Measurements from ENCODE around the gene TMTC3. TPM values are rescaled to one million over a fixed set of nuclear protein-coding genes. Genes with fewer than 3 reads are reported as not detected.

TMTC3 gene
- total RNA-seq, 5 donors from 2014 or later (not counting 1 experiment from before 2014, with no cell fraction given), result 7.1 to 11.0 (median 8.6) TPM

- DNase-seq (no peak), ATAC-seq (replicated peaks in 1 of 4) (no peak)
- Mint-ChIP-seq H3K27ac (no peak overlapping the region), H3K4me1 (no peaks in the 10 kb centered on the region), H3K9me3 (peaks cover 0 to 3% (median 0%) of the 10 kb centered on the region in 3 donors), H3K27me3 (peaks cover 0 to 3% of the 10 kb centered on the region in 2 donors), H3K36me3 (no peaks in the 10 kb centered on the region), H3K4me3 (no peak overlapping the region)
- no peak overlapping the region for H3K4me3 ChIP-seq (ENCODE audit: control insufficient read depth in 1 of 2, extremely low read depth in 1 of 2, low read length in 1 of 2)
- H3K27me3 ChIP-seq (replicated peaks in 1 of 2; ENCODE audit: control insufficient read depth in 2 of 2, extremely low read depth in 1 of 2, insufficient read depth in 2 of 2, low read length in 1 of 2), result no peaks in the 10 kb centered on the region
- H3K27ac ChIP-seq (ENCODE audit: low read length), result no peak overlapping the region
- H3K36me3 ChIP-seq (ENCODE audit: control insufficient read depth in 2 of 2, extremely low read depth in 1 of 2, insufficient read depth in 1 of 2, low read length in 1 of 2), result no peaks in the 10 kb centered on the region
- ChIA-PET POLR2A (no interaction called here), CTCF (interaction anchor here in 1 of 2 donors (0.9 kb wide), 1 partner anchor 274 kb away, joined by 3 read pairs; no protein-coding TSS in a partner anchor)
- WGBS (ENCODE audit: insufficient coverage), result 100% methylated on average over 1 of the region's 1 CpG
- H3K4me1 ChIP-seq (ENCODE audit: control insufficient read depth in 1 of 2, extremely low read depth in 1 of 2, insufficient read depth in 2 of 2, low read length in 2 of 2), result no peaks in the 10 kb centered on the region
- H3K9me3 ChIP-seq, result no peaks in the 10 kb centered on the region
These were observed 96.3 kb downstream of the TMTC3 start for GRCh38 chr12:88238406-88238805.

DNA sequence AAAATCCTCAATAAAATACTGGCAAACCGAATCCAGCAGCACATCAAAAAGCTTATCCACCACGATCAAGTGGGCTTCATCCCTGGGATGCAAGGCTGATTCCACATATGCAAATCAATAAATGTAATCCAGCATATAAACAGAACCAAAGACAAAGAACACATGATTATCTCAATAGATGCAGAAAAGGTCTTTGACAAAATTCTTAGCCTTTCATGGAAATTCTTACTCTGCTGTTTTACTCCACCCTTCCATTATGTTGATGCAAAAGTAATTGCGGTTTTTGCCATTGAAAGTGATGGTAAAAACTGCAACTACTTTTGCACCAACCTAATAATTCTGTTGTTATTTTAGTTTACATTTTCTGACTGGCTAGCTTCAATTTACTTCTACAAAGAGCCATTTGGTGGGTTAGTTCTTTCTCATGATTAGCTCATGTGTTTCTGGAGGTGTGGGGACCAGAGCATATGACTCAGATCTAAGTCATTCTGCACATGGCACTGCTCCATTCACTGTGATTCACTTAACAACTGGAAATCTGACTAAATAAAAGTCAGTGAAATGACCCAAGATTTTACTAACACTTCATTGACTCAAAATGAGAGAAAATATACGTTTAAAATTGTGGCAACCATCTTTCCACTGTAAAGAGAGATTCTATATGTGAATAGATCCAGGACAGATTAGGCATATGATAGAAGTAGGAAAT is 99.9 kb downstream of the TMTC3 start:
- ATAC-seq (replicated peaks in 1 of 4), result no peak
- Mint-ChIP-seq H3K27ac (no peak overlapping the region), H3K9me3 (peaks cover 0 to 3% (median 0%) of the 10 kb centered on the region in 3 donors), H3K27me3 (peaks cover 4 to 6% of the 10 kb centered on the region in 2 donors), H3K4me1 (no peaks in the 10 kb centered on the region), H3K4me3 (no peak overlapping the region), H3K36me3 (no peaks in the 10 kb centered on the region)
- no peaks in the 10 kb centered on the region for H3K36me3 ChIP-seq (ENCODE audit: control insufficient read depth in 2 of 2, extremely low read depth in 1 of 2, insufficient read depth in 1 of 2, low read length in 1 of 2)
- DNase-seq, result no peak
- ChIA-PET CTCF (no interaction called here), POLR2A (no interaction called here)
- 100% methylated on average over 1 of the region's 4 CpGs for WGBS (ENCODE audit: insufficient coverage)
- no peaks in the 10 kb centered on the region for H3K27me3 ChIP-seq (replicated peaks in 1 of 2; ENCODE audit: control insufficient read depth in 2 of 2, extremely low read depth in 1 of 2, insufficient read depth in 2 of 2, low read length in 1 of 2)
- H3K4me1 ChIP-seq (ENCODE audit: control insufficient read depth in 1 of 2, extremely low read depth in 1 of 2, insufficient read depth in 2 of 2, low read length in 2 of 2), result no peaks in the 10 kb centered on the region
- H3K9me3 ChIP-seq, result no peaks in the 10 kb centered on the region
- no peak overlapping the region for H3K27ac ChIP-seq (ENCODE audit: low read length)
- H3K4me3 ChIP-seq (ENCODE audit: control insufficient read depth in 1 of 2, extremely low read depth in 1 of 2, low read length in 1 of 2), result no peak overlapping the region

DNA sequence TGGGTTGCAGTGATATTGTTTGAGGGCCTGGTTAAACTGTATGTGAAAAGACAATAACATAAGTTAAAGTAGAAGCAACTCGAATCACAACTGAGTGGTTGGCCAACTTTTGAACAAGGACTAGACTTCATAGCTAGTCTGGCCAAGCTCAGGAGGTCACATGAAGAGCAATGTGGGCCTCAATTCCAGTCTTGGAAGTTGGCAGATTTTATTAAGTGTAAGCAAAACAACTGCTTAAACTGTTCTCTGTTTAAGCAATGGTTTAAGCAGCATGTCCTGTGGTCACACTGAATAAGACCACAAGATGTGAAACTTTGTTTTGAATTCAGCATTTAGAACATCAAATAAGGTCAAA is 100.4 kb downstream of the TMTC3 start:
- Mint-ChIP-seq H3K36me3 (no peaks in the 10 kb centered on the region), H3K27me3 (peaks cover 4 to 6% of the 10 kb centered on the region in 2 donors), H3K4me1 (no peaks in the 10 kb centered on the region), H3K27ac (no peak overlapping the region), H3K9me3 (peaks cover 0 to 3% (median 0%) of the 10 kb centered on the region in 3 donors), H3K4me3 (no peak overlapping the region)
- H3K4me3 ChIP-seq (ENCODE audit: control insufficient read depth in 1 of 2, extremely low read depth in 1 of 2, low read length in 1 of 2), result no peak overlapping the region
- DNase-seq, result no peak
- no peak overlapping the region for H3K27ac ChIP-seq (ENCODE audit: low read length)
- H3K4me1 ChIP-seq (ENCODE audit: control insufficient read depth in 1 of 2, extremely low read depth in 1 of 2, insufficient read depth in 2 of 2, low read length in 2 of 2), result no peaks in the 10 kb centered on the region
- ChIA-PET POLR2A (no interaction called here), CTCF (no interaction called here)
- no peaks in the 10 kb centered on the region for H3K9me3 ChIP-seq
- 50% methylated on average over 1 of the region's 1 CpG for WGBS (ENCODE audit: insufficient coverage)
- H3K27me3 ChIP-seq (replicated peaks in 1 of 2; ENCODE audit: control insufficient read depth in 2 of 2, extremely low read depth in 1 of 2, insufficient read depth in 2 of 2, low read length in 1 of 2), result no peaks in the 10 kb centered on the region
- no peaks in the 10 kb centered on the region for H3K36me3 ChIP-seq (ENCODE audit: control insufficient read depth in 2 of 2, extremely low read depth in 1 of 2, insufficient read depth in 1 of 2, low read length in 1 of 2)
- no peak for ATAC-seq (replicated peaks in 1 of 4)

- ATAC-seq (replicated peaks in 1 of 4), result no peak
- peaks cover 4 to 6% of the 10 kb centered on the region in 2 donors for H3K27me3 Mint-ChIP-seq
- H3K27ac ChIP-seq (ENCODE audit: low read length), result no peak overlapping the region
- no peaks in the 10 kb centered on the region for H3K27me3 ChIP-seq (replicated peaks in 1 of 2; ENCODE audit: control insufficient read depth in 2 of 2, extremely low read depth in 1 of 2, insufficient read depth in 2 of 2, low read length in 1 of 2)
- no peak overlapping the region for H3K27ac Mint-ChIP-seq
- no peak overlapping the region for H3K4me3 Mint-ChIP-seq
- no peaks in the 10 kb centered on the region for H3K36me3 Mint-ChIP-seq
- H3K9me3 ChIP-seq, result no peaks in the 10 kb centered on the region
- CTCF ChIA-PET, result no interaction called here
- DNase-seq, result no peak
- no peaks in the 10 kb centered on the region for H3K4me1 ChIP-seq (ENCODE audit: control insufficient read depth in 1 of 2, extremely low read depth in 1 of 2, insufficient read depth in 2 of 2, low read length in 2 of 2)
- no peak overlapping the region for H3K4me3 ChIP-seq (ENCODE audit: control insufficient read depth in 1 of 2, extremely low read depth in 1 of 2, low read length in 1 of 2)
- H3K9me3 Mint-ChIP-seq, result peaks cover 0 to 3% (median 0%) of the 10 kb centered on the region in 3 donors
- no peaks in the 10 kb centered on the region for H3K36me3 ChIP-seq (ENCODE audit: control insufficient read depth in 2 of 2, extremely low read depth in 1 of 2, insufficient read depth in 1 of 2, low read length in 1 of 2)
- H3K4me1 Mint-ChIP-seq, result no peaks in the 10 kb centered on the region
- POLR2A ChIA-PET, result no interaction called here
These were observed 100.8 kb downstream of the TMTC3 start for GRCh38 chr12:88242939-88243338.

DNA sequence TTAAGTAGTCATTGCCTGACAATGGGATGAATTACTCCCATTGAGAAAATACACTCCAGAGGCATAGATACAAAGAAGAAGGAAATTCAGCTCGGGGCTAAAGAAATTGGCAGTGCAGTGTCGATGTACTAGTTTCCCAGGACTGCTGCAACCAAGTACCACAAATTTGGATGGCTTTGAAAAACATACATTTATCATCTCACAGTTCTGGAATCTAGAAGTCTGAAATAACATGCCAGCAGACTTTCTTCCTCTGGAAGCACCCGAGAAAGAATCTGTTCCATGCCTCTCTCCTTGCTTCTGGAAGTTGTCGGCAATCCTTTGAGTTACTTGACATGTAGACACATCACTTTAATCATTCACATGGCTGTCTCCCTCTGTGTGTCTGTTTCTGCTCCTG is 101.9 kb downstream of the TMTC3 start:
- H3K27me3 Mint-ChIP-seq, result peaks cover 4 to 9% of the 10 kb centered on the region in 2 donors
- Histone ChIP-seq H3K9me3 (no peaks in the 10 kb centered on the region), H3K4me1 (ENCODE audit: control insufficient read depth in 1 of 2, extremely low read depth in 1 of 2, insufficient read depth in 2 of 2, low read length in 2 of 2) (no peaks in the 10 kb centered on the region), H3K36me3 (ENCODE audit: control insufficient read depth in 2 of 2, extremely low read depth in 1 of 2, insufficient read depth in 1 of 2, low read length in 1 of 2) (no peaks in the 10 kb centered on the region), H3K27ac (ENCODE audit: low read length) (no peak overlapping the region), H3K4me3 (ENCODE audit: control insufficient read depth in 1 of 2, extremely low read depth in 1 of 2, low read length in 1 of 2) (no peak overlapping the region), H3K27me3 (replicated peaks in 1 of 2; ENCODE audit: control insufficient read depth in 2 of 2, extremely low read depth in 1 of 2, insufficient read depth in 2 of 2, low read length in 1 of 2) (no peaks in the 10 kb centered on the region)
- DNase-seq (no peak), ATAC-seq (replicated peaks in 1 of 4) (no peak)
- no peak overlapping the region for H3K27ac Mint-ChIP-seq
- ChIA-PET POLR2A (no interaction called here), CTCF (no interaction called here)
- peaks cover 0 to 3% (median 0%) of the 10 kb centered on the region in 3 donors for H3K9me3 Mint-ChIP-seq
- no peaks in the 10 kb centered on the region for H3K4me1 Mint-ChIP-seq
- H3K4me3 Mint-ChIP-seq, result no peak overlapping the region
- WGBS (ENCODE audit: insufficient coverage), result 92% methylated on average over 3 of the region's 4 CpGs
- H3K36me3 Mint-ChIP-seq, result no peaks in the 10 kb centered on the region

DNA sequence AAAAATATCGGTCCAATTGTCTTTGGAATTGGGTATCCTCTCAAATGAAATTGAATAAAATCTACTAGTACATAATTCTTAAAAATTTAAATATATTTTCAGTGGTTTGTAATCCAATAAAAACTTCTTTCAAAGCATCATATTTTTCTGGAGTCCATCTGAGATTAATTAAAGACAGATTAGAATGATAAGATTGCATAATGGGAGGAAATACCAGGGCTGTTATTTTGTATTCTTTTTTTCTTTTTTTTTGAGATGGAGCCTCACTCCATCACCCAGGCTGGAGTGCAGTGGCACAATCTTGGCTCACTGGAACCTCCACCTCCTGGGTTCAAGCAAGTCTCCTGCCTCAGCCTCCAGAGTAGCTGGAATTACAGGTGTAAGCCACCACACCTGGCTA is 103.8 kb downstream of the TMTC3 start:
- Histone ChIP-seq H3K4me3 (ENCODE audit: control insufficient read depth in 1 of 2, extremely low read depth in 1 of 2, low read length in 1 of 2) (no peak overlapping the region), H3K9me3 (no peaks in the 10 kb centered on the region), H3K27me3 (replicated peaks in 1 of 2; ENCODE audit: control insufficient read depth in 2 of 2, extremely low read depth in 1 of 2, insufficient read depth in 2 of 2, low read length in 1 of 2) (no peaks in the 10 kb centered on the region), H3K36me3 (ENCODE audit: control insufficient read depth in 2 of 2, extremely low read depth in 1 of 2, insufficient read depth in 1 of 2, low read length in 1 of 2) (no peaks in the 10 kb centered on the region), H3K4me1 (ENCODE audit: control insufficient read depth in 1 of 2, extremely low read depth in 1 of 2, insufficient read depth in 2 of 2, low read length in 2 of 2) (no peaks in the 10 kb centered on the region), H3K27ac (ENCODE audit: low read length) (no peak overlapping the region)
- Mint-ChIP-seq H3K27ac (no peak overlapping the region), H3K36me3 (no peaks in the 10 kb centered on the region), H3K4me1 (no peaks in the 10 kb centered on the region), H3K27me3 (peaks cover 4 to 11% of the 10 kb centered on the region in 2 donors), H3K9me3 (no peaks in the 10 kb centered on the region), H3K4me3 (no peak overlapping the region)
- ChIA-PET POLR2A (no interaction called here), CTCF (no interaction called here)
- WGBS (ENCODE audit: insufficient coverage), result no CpG with 5 or more reads among the region's 1 CpG
- DNase-seq, result no peak
- no peak for ATAC-seq (replicated peaks in 1 of 4)

DNA sequence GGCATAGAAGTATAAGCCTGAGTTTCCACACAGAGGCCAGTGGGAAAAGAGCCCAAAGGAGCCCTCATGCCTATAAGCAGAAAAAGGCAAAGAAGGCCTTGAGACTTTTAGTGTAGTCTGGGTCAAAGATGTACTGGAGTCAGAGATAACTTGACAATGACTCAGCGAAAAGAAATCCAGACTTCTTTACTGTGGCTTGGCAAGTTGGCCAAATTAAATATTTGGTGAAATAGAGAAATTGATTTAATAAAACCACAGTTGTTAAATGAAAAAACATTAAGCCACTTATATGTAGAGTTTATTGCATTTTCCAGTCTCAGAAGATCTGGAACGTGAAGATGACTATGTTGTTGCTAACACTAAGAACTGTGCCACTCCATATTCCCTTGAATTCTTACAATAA is 105.1 kb downstream of the TMTC3 start:
- Histone ChIP-seq H3K4me3 (ENCODE audit: control insufficient read depth in 1 of 2, extremely low read depth in 1 of 2, low read length in 1 of 2) (no peak overlapping the region), H3K9me3 (no peaks in the 10 kb centered on the region), H3K27me3 (replicated peaks in 1 of 2; ENCODE audit: control insufficient read depth in 2 of 2, extremely low read depth in 1 of 2, insufficient read depth in 2 of 2, low read length in 1 of 2) (no peaks in the 10 kb centered on the region), H3K36me3 (ENCODE audit: control insufficient read depth in 2 of 2, extremely low read depth in 1 of 2, insufficient read depth in 1 of 2, low read length in 1 of 2) (no peaks in the 10 kb centered on the region), H3K27ac (ENCODE audit: low read length) (no peak overlapping the region), H3K4me1 (ENCODE audit: control insufficient read depth in 1 of 2, extremely low read depth in 1 of 2, insufficient read depth in 2 of 2, low read length in 2 of 2) (no peaks in the 10 kb centered on the region)
- Mint-ChIP-seq H3K27ac (no peak overlapping the region), H3K9me3 (no peaks in the 10 kb centered on the region), H3K4me3 (no peak overlapping the region), H3K4me1 (no peaks in the 10 kb centered on the region), H3K27me3 (peaks cover 4 to 11% of the 10 kb centered on the region in 2 donors), H3K36me3 (no peaks in the 10 kb centered on the region)
- WGBS (ENCODE audit: insufficient coverage), result no CpG with 5 or more reads among the region's 2 CpGs
- POLR2A ChIA-PET, result no interaction called here
- DNase-seq (no peak), ATAC-seq (replicated peaks in 1 of 4) (no peak)
- CTCF ChIA-PET, result no interaction called here
